Measurements from ENCODE around the gene GPR25.

GPR25 gene

DNA sequence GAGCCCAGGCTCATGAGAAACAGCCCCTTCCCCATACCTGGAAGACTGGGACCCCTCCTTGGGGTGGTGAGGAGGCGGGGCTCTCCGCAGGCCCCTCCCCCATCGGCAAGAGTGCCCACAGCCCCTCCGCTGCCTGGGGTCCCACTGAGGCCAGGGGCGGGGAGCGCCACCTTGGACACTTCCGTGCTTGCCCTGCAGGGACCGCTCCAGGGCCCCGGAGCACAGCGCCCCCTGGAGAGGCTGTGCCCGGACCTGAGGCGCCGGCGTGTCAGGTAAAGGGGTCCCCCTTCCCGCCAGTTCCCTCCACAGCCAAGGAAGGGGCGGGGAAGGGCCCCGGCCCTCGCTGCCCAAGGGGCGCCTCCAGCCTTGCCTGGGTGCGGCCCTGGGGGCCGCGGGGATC, 43.4 kb downstream of the GPR25 start:
- Histone ChIP-seq H2AFZ (ENCODE audit: low read length) (no peak overlapping the region), H3K9me3 (ENCODE audit: insufficient read depth, low read depth, low read length) (no peaks in the 10 kb centered on the region), H3K27me3 (ENCODE audit: insufficient read depth, low read length, poor library complexity, severe bottlenecking) (no peaks in the 10 kb centered on the region), H3K4me2 (ENCODE audit: low read depth, low read length, poor library complexity, severe bottlenecking) (no peak overlapping the region), H3K4me3 (ENCODE audit: low read length, poor library complexity, severe bottlenecking) (no peak overlapping the region), H4K20me1 (ENCODE audit: insufficient read depth, low read length, poor library complexity, severe bottlenecking) (no peaks in the 10 kb centered on the region), H3K9me2 (replicated peaks; ENCODE audit: low read depth, low read length) (no peaks in the 10 kb centered on the region), H3K36me3 (ENCODE audit: insufficient read depth, low read length) (no peaks in the 10 kb centered on the region), H3K9ac (ENCODE audit: low read depth, low read length, poor library complexity, severe bottlenecking) (no peak overlapping the region), H3F3A (ENCODE audit: low read depth) (no peaks in the 10 kb centered on the region), H3K4me1 (ENCODE audit: insufficient read depth, low read length, poor library complexity, severe bottlenecking) (peaks cover 8% of the 10 kb centered on the region), H3K79me2 (ENCODE audit: insufficient read depth, low read length) (no peaks in the 10 kb centered on the region)
- TF ChIP-seq, protein P1, sequence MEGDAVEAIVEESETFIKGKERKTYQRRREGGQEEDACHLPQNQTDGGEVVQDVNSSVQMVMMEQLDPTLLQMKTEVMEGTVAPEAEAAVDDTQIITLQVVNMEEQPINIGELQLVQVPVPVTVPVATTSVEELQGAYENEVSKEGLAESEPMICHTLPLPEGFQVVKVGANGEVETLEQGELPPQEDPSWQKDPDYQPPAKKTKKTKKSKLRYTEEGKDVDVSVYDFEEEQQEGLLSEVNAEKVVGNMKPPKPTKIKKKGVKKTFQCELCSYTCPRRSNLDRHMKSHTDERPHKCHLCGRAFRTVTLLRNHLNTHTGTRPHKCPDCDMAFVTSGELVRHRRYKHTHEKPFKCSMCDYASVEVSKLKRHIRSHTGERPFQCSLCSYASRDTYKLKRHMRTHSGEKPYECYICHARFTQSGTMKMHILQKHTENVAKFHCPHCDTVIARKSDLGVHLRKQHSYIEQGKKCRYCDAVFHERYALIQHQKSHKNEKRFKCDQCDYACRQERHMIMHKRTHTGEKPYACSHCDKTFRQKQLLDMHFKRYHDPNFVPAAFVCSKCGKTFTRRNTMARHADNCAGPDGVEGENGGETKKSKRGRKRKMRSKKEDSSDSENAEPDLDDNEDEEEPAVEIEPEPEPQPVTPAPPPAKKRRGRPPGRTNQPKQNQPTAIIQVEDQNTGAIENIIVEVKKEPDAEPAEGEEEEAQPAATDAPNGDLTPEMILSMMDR (conservative IDR thresholded peaks at IDR 0.05; ENCODE audit: low read length), result peak; percentile 39
- TF ChIP-seq EZH2phosphoT487 (IDR thresholded peaks at IDR 0.05; ENCODE audit: borderline replicate concordance), result no peak

DNA sequence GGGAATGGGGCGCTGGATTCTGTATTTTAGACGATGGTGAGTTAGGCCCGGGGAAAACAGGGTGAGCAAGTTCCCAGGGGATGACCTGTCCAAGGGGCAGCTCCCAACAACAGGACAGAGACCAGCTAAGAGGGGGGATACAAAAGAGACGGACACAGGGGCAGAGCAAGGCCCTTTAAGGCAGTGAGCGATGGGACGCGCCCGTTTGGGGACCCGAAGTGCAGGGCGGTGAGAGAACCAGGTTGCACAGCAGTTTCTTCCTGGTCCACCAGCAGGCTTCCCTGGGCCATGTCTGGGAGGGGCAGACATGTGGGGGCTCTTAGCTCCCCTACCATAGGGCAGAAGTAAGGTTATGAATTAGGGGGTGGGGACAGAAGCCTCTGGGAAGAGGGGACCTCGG, 43.9 kb downstream of the GPR25 start:
- H3F3A ChIP-seq (ENCODE audit: low read depth), result no peaks in the 10 kb centered on the region
- no peaks in the 10 kb centered on the region for H3K9me2 ChIP-seq (replicated peaks; ENCODE audit: low read depth, low read length)
- H3K4me1 ChIP-seq (ENCODE audit: insufficient read depth, low read length, poor library complexity, severe bottlenecking), result peaks cover 8% of the 10 kb centered on the region
- no peaks in the 10 kb centered on the region for H4K20me1 ChIP-seq (ENCODE audit: insufficient read depth, low read length, poor library complexity, severe bottlenecking)
- H3K9me3 ChIP-seq (ENCODE audit: insufficient read depth, low read depth, low read length), result no peaks in the 10 kb centered on the region
- no peak for TF ChIP-seq EZH2phosphoT487 (IDR thresholded peaks at IDR 0.05; ENCODE audit: borderline replicate concordance)
- TF ChIP-seq, protein P1 (conservative IDR thresholded peaks at IDR 0.05; ENCODE audit: low read length), result no peak
- H3K36me3 ChIP-seq (ENCODE audit: insufficient read depth, low read length), result no peaks in the 10 kb centered on the region
- no peak overlapping the region for H3K4me2 ChIP-seq (ENCODE audit: low read depth, low read length, poor library complexity, severe bottlenecking)
- H2AFZ ChIP-seq (ENCODE audit: low read length), result no peak overlapping the region
- no peak overlapping the region for H3K9ac ChIP-seq (ENCODE audit: low read depth, low read length, poor library complexity, severe bottlenecking)
- H3K4me3 ChIP-seq (ENCODE audit: low read length, poor library complexity, severe bottlenecking), result no peak overlapping the region
- H3K79me2 ChIP-seq (ENCODE audit: insufficient read depth, low read length), result no peaks in the 10 kb centered on the region
- no peaks in the 10 kb centered on the region for H3K27me3 ChIP-seq (ENCODE audit: insufficient read depth, low read length, poor library complexity, severe bottlenecking)

DNA sequence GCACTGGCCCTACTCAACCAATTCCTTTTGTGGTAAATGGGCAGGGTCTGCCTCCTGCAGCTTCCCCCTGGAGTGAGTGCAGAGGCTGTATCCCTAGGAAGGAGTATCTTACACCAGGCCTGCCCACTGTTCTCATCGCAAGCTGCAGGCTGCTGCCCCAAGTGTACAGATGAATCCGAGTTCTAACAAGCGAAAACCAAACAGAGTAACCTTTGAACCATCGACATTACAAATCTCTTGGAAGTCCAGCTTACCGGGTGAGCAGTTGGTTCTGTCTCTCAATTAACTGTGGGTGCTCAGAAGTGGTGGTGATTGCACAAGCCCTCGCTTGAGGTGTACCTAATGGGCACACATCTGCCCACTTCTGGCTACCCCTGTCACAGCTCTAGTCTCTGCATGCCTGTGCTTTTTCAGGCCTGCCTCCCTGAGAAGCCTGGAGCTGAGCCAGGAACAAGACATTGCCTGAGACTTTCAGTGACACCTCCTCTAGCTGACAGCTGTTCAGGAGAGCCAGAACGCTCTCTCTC, 44.6 kb downstream of the GPR25 start:
- no peaks in the 10 kb centered on the region for H3K79me2 ChIP-seq (ENCODE audit: insufficient read depth, low read length)
- no peak overlapping the region for H3K4me3 ChIP-seq (ENCODE audit: low read length, poor library complexity, severe bottlenecking)
- no peaks in the 10 kb centered on the region for H3K36me3 ChIP-seq (ENCODE audit: insufficient read depth, low read length)
- no peaks in the 10 kb centered on the region for H3K27me3 ChIP-seq (ENCODE audit: insufficient read depth, low read length, poor library complexity, severe bottlenecking)
- no peaks in the 10 kb centered on the region for H4K20me1 ChIP-seq (ENCODE audit: insufficient read depth, low read length, poor library complexity, severe bottlenecking)
- H3K9me2 ChIP-seq (replicated peaks; ENCODE audit: low read depth, low read length), result no peaks in the 10 kb centered on the region
- peaks cover 11% of the 10 kb centered on the region for H3K4me1 ChIP-seq (ENCODE audit: insufficient read depth, low read length, poor library complexity, severe bottlenecking)
- H3F3A ChIP-seq (ENCODE audit: low read depth), result no peaks in the 10 kb centered on the region
- no peak for TF ChIP-seq EZH2phosphoT487 (IDR thresholded peaks at IDR 0.05; ENCODE audit: borderline replicate concordance)
- TF ChIP-seq, protein P1 (conservative IDR thresholded peaks at IDR 0.05; ENCODE audit: low read length), result no peak
- no peak overlapping the region for H3K9ac ChIP-seq (ENCODE audit: low read depth, low read length, poor library complexity, severe bottlenecking)
- no peak overlapping the region for H3K4me2 ChIP-seq (ENCODE audit: low read depth, low read length, poor library complexity, severe bottlenecking)
- H3K9me3 ChIP-seq (ENCODE audit: insufficient read depth, low read depth, low read length), result no peaks in the 10 kb centered on the region
- H2AFZ ChIP-seq (ENCODE audit: low read length), result no peak overlapping the region
